Pancreas (tissue), 10 donors: ENCODE data around the gene HIVEP1. TPM values are rescaled to one million over a fixed set of nuclear protein-coding genes. Genes with fewer than 3 reads are reported as not detected.
A peak's percentile ranks its signal among the peaks of the same experiment; 100 is the strongest.

Experiments
- ATAC-seq, 4 donors: fragments of 200-7000 bp; cut with Tn5 transposase; one replicate each; pipeline versions ENCODE4 v1.8.0 to v1.9.1; 2020; ENCODE audit warnings: mild to moderate bottlenecking in 4 of 4, moderate library complexity in 4 of 4
- DNase-seq, 6 donors: peaks; one replicate each; pipeline ENCODE4 v3.0.0-alpha.2; 2020
- FAIRE-seq: peaks from 2 replicates; lab custom pipeline; 2012; peaks lifted over from hg19 to GRCh38; lab: Jason Lieb, UNC
- H3K27ac ChIP-seq, 4 donors: fragments of 200-600 bp; sonication (generic); 1 replicate in 3 of 4; 2 replicates in 1 of 4; pipeline versions ENCODE4 v1.5.0 to v1.8.0; 2020
- H3K27me3 ChIP-seq, 4 donors: fragments of 200-600 bp; one replicate each; pipeline ENCODE4 v1.8.0; 2021
- H3K36me3 ChIP-seq, 3 donors: fragments of 200-600 bp; sonication (generic) in 1 of 3; one replicate each; pipeline versions ENCODE4 v1.5.0 to v1.8.0; 2020 to 2021
- H3K4me1 ChIP-seq, 3 donors: fragments of 200-600 bp; one replicate each; pipeline ENCODE4 v1.8.0; 2021
- H3K4me3 ChIP-seq, 4 donors: fragments of 200-600 bp; sonication (generic) in 2 of 4; one replicate each; pipeline versions ENCODE4 v1.5.0 to v1.8.0; 2020 to 2021
- H3K9me3 ChIP-seq, 4 donors: fragments of 200-600 bp; one replicate each; pipeline ENCODE4 v1.8.0; 2021
- CTCF ChIP-seq, 4 donors: fragments of 200-600 bp; sonication (generic) in 3 of 4; IDR thresholded peaks; one replicate each; pipeline versions ENCODE4 v1.5.0 to v1.8.0; 2021; ENCODE audit warnings: antibody characterized with exemption in 4 of 4
- WGBS, 2 donors: extraction: QIAGEN DNeasy Blood & Tissue Kit; methylation state at CpG; one replicate each; pipeline ENCODE4 v1.1.7; 2013; 5-methylcytosine and 5-hydroxymethylcytosine counted together
- intact Hi-C, 3 donors: fragments of 100-400 bp; cut with DNase I; formaldehyde crosslinking; loops; one replicate each; pipeline versions ENCODE4 v1.11.1 to v1.14.2; 2022
- polyA plus RNA-seq, 2 donors: library from polyadenylated mRNA; stranded (reverse); fragments of 200-250 nt; gene quantifications; one replicate each; pipeline ENCODE4 v1.2.3, GENCODE V29; 2013
- total RNA-seq, 6 donors: library from RNA; stranded (reverse); fragmentation: NEBNext Ultra II Directional in 4 of 6; extraction: Animal tissue kit (Norgen Biotek cat#: 25700) in 4 of 6; gene quantifications; one replicate each; pipeline versions ENCODE4 v1.2.1 to v1.2.4, GENCODE V29; 2021 to 2023
- donor health status: healthy with polysubstance abuse.
- donor health status: DM: no; HTN: no; CAD: no; lungs with moderate emphysema.
- donor health status: DM: no; HTN: no; CAD: no.
- donor health status: control.
- donor health status: control.
- donor health status: Bipolar disorder and iron deficiency.
- donor health status: DM: yes; HTN: yes; CAD: no.
- donor health status: DM: no; HTN: no; CAD: no.
- donor health status: DM: no; HTN: no; CAD: no.
- donor health status: DM: yes; HTN: yes; CAD: no.

Gene HIVEP1
- total and polyA plus RNA-seq, 8 donors, result 3.8 to 17.7 (median 9.2) TPM

- intact Hi-C loops, result no loop called here
- peak in 3 of 6 donors; percentile 31 to 71 (median 38) for DNase-seq
- Histone ChIP-seq H3K36me3 (no peaks in the 10 kb centered on the region), H3K9me3 (no peaks in the 10 kb centered on the region), H3K4me1 (peaks cover 0 to 12% (median 8%) of the 10 kb centered on the region in 3 donors), H3K27ac (no peak overlapping the region), H3K4me3 (peak overlapping the region in 2 of 4 donors; percentile 3 to 11), H3K27me3 (no peaks in the 10 kb centered on the region)
- WGBS, 2 donors, result 30 to 31% methylated on average over 15 of the region's 15 CpGs
- ATAC-seq, result peak; percentile 63 to 93 (median 86)
- no peak for TF ChIP-seq CTCF (IDR thresholded peaks at IDR 0.05)
- FAIRE-seq, result no peak
Observed at GRCh38 chr6:12060780-12061609, 48.9 kb downstream of the HIVEP1 start.

- WGBS, 2 donors, result 93 to 97% methylated on average over 5 of the region's 5 CpGs
- no peaks in the 10 kb centered on the region for H3K36me3 ChIP-seq
- no peak for TF ChIP-seq CTCF (IDR thresholded peaks at IDR 0.05)
- intact Hi-C loops, result no loop called here
- DNase-seq (no peak), FAIRE-seq (no peak), ATAC-seq (no peak)
- no peaks in the 10 kb centered on the region for H3K27me3 ChIP-seq
- peaks cover 0 to 12% (median 8%) of the 10 kb centered on the region in 3 donors for H3K4me1 ChIP-seq
- no peak overlapping the region for H3K27ac ChIP-seq
- no peaks in the 10 kb centered on the region for H3K9me3 ChIP-seq
- no peak overlapping the region for H3K4me3 ChIP-seq
Observed at GRCh38 chr6:12062605-12063004, 50.5 kb downstream of the HIVEP1 start.

GRCh38 chr6:12064131-12064530 lies 52.0 kb downstream of the HIVEP1 start:
- no peak overlapping the region for H3K4me3 ChIP-seq
- H3K36me3 ChIP-seq, result no peaks in the 10 kb centered on the region
- FAIRE-seq (no peak), DNase-seq (no peak), ATAC-seq (no peak)
- no peak for TF ChIP-seq CTCF (IDR thresholded peaks at IDR 0.05)
- H3K9me3 ChIP-seq, result no peaks in the 10 kb centered on the region
- 88 to 92% methylated on average over 4 of the region's 4 CpGs for WGBS, 2 donors
- intact Hi-C loops, result no loop called here
- H3K27me3 ChIP-seq, result no peaks in the 10 kb centered on the region
- H3K4me1 ChIP-seq, result peaks cover 0 to 12% (median 8%) of the 10 kb centered on the region in 3 donors
- H3K27ac ChIP-seq, result no peak overlapping the region

GRCh38 chr6:12064538-12065071 lies 52.5 kb downstream of the HIVEP1 start:
- DNase-seq (no peak), ATAC-seq (no peak), FAIRE-seq (no peak)
- Histone ChIP-seq H3K27me3 (no peaks in the 10 kb centered on the region), H3K27ac (no peak overlapping the region), H3K36me3 (no peaks in the 10 kb centered on the region), H3K9me3 (no peaks in the 10 kb centered on the region), H3K4me1 (peaks cover 0 to 12% (median 8%) of the 10 kb centered on the region in 3 donors), H3K4me3 (no peak overlapping the region)
- TF ChIP-seq CTCF (IDR thresholded peaks at IDR 0.05), result no peak
- 86 to 89% methylated on average over 3 of the region's 3 CpGs for WGBS, 2 donors
- intact Hi-C loops, result no loop called here
